Measurements from ENCODE around the gene RBM4B.

RBM4B gene

GRCh38 chr11:66706989-66707388, 29.3 kb upstream of the RBM4B start:
- DNase-seq (ENCODE audit: low spot score) = no peak

DNA sequence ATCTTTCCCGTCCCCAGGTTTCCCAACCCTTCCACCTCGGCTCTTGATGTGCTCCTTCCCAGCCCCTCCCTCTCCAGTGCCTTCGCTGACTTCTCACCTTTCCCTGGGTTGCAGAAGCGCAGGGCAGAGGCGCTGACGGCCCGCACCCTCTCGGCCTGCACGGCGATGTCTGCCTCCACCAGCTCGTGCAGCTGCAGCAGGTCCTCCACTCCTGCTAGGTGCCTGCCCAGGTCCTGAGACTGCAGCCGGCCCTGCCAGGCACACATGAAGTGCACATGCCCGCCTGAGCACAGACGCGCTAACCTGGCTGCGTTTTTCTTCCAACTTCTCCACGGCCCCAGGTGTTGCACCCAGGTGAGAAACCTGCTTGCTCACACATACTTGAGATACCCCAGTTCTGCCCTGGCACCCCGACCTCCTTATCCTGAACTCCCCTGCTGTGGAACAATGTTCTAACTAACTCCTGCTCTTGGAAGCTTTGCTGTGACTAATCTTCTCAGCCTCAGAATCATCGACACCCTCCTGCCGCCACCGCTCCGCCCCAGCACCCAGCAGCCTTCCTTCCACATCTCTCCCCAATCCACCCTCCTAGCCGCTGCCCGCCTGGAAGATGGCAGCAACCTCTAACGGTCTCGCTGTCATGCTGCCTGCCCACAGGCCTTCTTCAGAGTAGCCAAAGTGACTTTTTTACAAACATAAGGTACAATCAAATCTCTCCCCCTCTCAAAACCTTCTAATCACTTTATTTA, 28.1 kb upstream of the RBM4B start:
- DNase-seq (ENCODE audit: low spot score) = no peak

DNA sequence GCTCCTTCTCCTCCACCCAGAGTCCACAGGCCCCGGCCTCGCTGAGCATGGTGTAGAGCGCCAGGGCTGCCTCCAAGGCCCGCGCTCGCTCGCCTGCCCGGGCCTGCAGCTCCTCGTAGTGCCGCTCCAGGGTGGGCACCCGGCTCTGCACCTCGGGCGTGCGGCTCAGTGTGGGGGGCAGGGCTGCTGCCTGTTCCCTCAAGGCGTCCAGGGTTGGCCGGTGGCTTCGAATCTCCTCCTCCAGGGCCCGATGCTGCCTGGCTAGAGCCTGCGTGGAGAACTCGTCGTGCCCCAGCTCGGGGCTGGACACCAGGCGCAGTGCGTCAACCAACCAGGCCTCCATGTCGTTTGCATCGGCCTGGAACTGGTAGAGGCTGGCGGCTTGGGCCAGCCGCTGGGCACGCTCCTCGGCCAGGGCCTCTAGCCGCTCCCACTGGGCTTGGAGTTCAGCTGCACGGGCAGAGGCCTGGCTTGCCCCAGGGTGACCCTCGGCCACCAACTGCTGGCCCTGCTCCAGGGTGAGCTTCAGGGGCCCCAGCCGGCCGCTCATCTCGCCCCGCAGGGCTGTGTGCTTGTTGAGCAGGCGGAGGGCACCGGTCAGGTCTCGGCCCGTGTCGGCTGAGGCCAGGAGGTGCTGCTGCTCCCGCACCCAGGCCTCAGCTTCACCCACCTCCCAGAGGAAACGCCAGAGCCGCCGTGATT, 27.1 kb upstream of the RBM4B start:
- no peak for DNase-seq (ENCODE audit: low spot score)

DNA sequence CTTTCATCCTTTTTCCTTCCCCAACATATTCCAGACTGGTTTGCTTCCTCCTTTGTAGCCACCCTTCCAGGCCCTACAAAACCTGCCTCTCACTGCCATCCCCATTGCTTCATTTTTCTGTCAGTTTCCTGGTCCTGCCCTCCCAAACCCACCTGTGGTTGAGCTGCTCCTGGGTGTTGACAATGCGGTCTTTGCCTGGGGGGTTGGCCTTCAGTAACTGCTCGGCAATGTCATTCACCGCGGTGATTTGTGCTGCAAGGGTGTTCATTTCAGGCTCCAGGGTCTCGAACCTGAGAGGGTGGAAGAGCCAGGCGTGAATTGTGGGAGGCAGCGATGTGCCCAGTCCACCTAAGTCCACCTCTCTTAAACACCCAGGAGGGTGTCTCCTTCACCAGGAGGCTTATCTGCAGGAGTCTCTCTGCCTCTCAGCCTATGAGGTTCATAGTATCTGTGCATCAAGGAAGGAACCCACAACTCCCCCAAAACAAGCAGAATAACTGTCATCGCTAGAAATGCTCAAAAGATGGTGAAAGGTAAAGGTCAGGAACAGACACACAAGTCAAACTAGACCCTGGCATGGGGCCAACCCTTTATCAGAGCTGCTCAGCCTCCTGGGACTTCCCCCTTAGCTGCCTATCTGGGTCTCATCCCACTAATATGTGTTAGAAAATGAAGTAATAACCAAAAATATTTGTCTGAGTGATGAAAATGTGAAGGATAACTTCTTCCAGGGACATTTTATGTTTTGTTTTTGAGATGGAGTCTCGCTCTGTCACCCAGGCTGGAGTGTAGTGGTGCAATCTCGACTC, 23.9 kb upstream of the RBM4B start:
- no peak for DNase-seq (ENCODE audit: low spot score)

DNA sequence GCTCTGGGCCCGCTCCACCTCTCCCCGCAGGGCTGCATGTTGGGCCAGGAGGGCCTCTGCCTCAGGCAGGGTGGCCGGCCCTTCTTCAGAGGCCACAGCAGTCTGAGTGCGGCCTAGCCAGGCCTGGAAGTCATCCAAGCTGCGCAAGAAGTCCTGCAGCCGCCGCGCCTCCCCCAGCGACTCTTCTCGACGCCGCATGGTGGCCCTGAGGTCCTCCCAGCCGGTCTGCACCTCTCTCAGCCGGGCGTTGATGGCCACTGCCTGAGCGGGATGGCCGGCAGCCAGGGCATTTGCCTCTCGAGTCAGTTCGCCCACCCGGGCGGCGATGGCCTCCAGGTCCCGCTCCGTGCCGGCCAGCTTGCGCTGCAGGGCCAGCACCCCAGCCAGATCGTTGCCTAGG, 23.1 kb upstream of the RBM4B start:
- no peak for DNase-seq (ENCODE audit: low spot score)

DNA sequence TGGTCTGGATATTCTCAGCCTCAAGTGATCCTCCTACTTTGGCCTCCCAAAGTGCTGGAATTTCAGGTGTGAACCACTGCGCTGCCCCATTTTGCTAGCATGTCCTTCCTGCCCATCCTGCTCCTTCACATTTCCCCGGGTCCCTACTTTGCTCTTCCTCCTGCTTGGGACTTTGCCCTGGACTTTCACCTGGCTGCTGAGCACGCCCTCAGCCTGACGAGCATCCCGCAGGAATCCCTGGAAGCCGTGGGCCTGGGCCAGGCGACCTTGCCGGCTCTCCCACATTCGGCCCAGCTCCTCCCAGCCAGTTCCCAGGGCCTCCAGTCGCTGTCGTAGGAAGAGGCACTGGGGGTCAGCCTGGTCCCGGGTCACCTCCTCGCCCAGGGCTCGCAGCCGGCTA, 22.6 kb upstream of the RBM4B start:
- DNase-seq (ENCODE audit: low spot score) = no peak

GRCh38 chr11:66698491-66698890, 20.8 kb upstream of the RBM4B start:
- no peak for DNase-seq (ENCODE audit: low spot score)

GRCh38 chr11:66697988-66698387, 20.3 kb upstream of the RBM4B start:
- DNase-seq (ENCODE audit: low spot score) = no peak

- DNase-seq (ENCODE audit: low spot score) = no peak
Observed at GRCh38 chr11:66696146-66696545, 18.5 kb upstream of the RBM4B start.

GRCh38 chr11:66694732-66695207, 17.1 kb upstream of the RBM4B start:
- peak; percentile 87 for DNase-seq (ENCODE audit: low spot score)

DNA sequence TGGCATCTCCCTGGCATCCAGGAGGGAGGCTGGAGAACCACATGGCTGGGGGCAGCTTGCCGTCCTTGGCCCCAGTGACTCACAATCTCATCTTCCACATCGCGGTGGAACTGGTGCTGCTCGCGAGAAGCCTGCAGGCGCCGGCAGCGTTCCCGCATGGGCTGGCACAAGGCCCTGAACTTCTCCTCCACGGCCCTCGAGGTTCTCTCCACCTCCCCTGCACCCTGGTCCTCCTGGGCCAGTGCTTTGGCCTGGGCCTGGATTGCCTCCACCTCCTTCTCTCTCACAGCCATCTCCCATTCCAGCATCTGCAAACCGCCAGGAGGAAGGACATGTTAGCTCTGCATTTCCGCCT, 16.3 kb upstream of the RBM4B start:
- no peak for DNase-seq (ENCODE audit: low spot score)

GRCh38 chr11:66693356-66694055, 15.8 kb upstream of the RBM4B start:
- no peak for DNase-seq (ENCODE audit: low spot score)

GRCh38 chr11:66692871-66693331, 15.2 kb upstream of the RBM4B start:
- DNase-seq (ENCODE audit: low spot score) = no peak

- DNase-seq (ENCODE audit: low spot score) = no peak
Observed at GRCh38 chr11:66692446-66692845, 14.8 kb upstream of the RBM4B start.

DNA sequence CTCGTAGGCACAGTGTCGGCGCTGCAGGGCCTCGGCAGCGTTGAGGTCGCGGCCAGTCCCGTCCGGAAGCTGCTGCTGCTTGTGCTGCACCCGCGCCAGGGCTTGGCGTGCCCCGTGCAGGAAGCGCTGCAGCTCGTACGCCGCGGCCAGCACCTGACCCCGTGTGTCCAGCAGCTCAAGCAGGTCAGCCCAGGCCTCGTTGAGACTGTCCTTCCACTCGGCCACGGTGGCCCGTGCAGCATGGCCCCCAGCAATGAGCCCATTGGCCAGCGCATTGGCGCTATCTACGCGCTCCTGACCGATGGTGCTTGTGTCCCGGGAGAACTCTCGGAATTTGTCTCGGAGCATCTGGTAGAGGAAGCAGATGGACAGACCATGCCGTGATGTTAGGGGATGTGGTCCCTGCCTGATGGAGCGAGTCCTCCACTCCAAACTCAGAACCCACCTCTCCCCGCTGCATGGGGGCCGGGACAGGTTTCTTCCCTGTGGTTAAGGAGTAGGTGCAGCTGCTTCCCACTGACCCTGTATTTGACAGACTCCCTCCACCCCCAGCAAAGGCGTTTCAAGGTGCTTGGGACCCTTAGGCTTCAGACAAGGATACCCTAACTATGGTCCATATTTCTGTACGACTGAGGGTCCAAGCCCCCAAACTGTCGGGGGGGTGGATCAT, 13.8 kb upstream of the RBM4B start:
- DNase-seq (ENCODE audit: low spot score) = no peak

GRCh38 chr11:66689661-66690590, 12.2 kb upstream of the RBM4B start:
- DNase-seq (ENCODE audit: low spot score) = no peak

DNA sequence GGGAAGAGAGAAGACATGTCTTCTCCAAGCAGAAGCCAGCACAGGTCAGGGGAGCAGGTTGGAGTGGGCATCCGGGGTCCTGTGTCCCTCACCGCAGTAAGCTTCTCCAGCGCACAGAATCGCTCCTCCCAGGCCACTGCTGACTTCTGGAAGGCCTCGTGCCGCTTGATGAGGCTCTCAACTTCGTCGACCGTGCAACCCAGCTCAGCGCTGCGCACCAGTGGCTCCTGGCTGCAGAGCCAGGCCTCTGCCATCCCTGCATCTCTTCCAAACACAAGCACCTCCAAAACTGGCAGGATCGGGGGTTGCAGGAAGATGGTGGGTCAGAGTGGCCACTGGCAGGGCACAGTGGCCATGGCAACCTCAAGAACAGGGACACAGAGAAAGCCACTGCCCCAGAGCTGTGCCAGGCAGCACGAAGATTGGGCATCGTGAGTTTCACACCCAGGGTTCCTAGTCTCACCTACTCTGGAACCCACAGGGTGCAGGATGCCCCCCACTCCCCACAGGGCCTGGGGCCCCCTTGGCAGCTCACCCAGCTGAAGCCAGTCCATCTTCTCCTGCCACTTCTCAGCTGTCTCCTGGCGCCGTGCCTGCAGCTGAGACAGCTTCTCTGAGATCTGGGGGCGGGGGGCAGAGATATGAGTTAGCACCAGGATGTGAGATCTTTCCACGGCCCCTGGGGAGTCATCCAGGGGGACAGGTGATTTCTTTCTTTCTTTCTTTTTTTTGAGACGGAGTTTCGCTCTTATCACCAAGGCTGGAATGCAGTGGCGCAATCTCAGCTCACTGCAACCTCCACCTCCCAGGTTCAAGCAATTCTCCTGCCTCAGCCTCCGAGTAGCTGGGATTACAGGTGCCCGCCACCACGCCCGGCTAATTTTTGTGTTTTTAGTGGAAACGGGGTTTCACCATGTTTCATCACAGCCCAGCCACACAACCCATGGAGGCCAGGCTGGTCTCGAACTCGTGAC, 11.2 kb upstream of the RBM4B start:
- no peak for DNase-seq (ENCODE audit: low spot score)

- no peak for DNase-seq (ENCODE audit: low spot score)
Observed at GRCh38 chr11:66687831-66688281, 10.2 kb upstream of the RBM4B start.

Measured in NAMALWA (cell line).